Measurements from ENCODE around the gene KCNQ4.

DNA sequence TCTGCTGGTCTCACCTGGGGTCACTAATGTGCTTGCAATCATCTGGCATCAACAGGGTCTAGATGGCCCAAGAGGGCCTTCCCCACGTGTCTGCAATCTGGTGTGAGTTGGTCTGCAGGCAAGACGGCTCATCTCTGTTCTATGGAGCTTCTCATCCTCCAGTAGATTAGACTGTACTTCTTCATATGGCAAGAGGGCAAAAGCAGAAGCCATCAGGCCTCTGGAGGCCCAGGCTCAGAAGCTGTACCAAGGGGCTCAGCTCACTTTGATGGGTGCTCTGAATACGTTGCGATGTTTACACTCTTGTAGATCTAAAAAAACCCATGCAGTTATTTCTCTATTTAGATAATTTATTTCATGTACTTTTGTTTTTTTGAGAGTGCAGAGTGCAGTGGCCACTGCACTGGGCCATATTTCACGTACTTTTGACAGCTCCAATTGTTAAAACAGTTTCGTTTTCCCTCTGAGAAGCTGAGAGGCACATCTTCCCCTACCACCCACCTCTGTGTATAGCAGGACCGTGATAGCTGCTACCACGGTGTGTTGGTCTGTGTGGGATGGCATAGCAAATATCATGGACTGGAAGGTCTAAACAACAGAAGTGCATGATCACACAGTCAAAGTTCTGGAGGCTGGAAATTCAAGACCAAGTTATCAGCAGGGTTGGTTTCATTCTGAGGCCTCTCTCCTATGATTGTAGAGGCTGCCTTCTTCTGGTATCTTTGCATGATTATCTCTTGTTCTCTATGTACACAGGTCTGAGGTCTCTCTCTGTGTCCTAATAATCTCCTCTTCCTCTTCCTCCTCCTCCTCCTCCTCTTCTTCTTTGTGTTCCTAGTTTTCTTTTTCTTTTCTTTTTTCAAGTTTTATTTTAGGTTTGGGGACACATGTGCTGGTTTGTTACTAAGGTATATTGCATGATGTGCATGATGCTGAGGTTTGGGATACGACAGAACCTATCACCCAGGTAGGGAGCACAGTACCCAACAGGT is 61.6 kb downstream of the KCNQ4 start:
- TF ChIP-seq, protein P1, sequence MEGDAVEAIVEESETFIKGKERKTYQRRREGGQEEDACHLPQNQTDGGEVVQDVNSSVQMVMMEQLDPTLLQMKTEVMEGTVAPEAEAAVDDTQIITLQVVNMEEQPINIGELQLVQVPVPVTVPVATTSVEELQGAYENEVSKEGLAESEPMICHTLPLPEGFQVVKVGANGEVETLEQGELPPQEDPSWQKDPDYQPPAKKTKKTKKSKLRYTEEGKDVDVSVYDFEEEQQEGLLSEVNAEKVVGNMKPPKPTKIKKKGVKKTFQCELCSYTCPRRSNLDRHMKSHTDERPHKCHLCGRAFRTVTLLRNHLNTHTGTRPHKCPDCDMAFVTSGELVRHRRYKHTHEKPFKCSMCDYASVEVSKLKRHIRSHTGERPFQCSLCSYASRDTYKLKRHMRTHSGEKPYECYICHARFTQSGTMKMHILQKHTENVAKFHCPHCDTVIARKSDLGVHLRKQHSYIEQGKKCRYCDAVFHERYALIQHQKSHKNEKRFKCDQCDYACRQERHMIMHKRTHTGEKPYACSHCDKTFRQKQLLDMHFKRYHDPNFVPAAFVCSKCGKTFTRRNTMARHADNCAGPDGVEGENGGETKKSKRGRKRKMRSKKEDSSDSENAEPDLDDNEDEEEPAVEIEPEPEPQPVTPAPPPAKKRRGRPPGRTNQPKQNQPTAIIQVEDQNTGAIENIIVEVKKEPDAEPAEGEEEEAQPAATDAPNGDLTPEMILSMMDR (IDR thresholded peaks at IDR 0.05): no peak
- TF ChIP-seq POLR2A (IDR thresholded peaks at IDR 0.05): no peak
